H1 (cell line): ENCODE data around the gene MRAP. TPM values are rescaled to one million over a fixed set of nuclear protein-coding genes. Genes with fewer than 3 reads are reported as not detected.

Source experiments
- BRCA1 ChIP-seq: IDR thresholded peaks from 2 replicates; pipeline ENCODE4 v1.6.1; 2012; ENCODE audit warnings: low read depth, low read length, improper control_type of control experiment
- CEBPB ChIP-seq: IDR thresholded peaks from 2 replicates; pipeline ENCODE4 v1.6.1; 2012; ENCODE audit warnings: low read depth, low read length
- CHD1 ChIP-seq: IDR thresholded peaks from 2 replicates; pipeline ENCODE4 v1.6.1; 2012; ENCODE audit warnings: low read depth, low read length, improper control_type of control experiment
- CTCF ChIP-seq, 3 experiments: IDR thresholded peaks; 1 replicate in 2 of 3; 2 replicates in 1 of 3; pipeline versions ENCODE4 v1.5.1 to v1.6.1; 2011; ENCODE audit warnings: low read length in 3 of 3, mild to moderate bottlenecking in 3 of 3, inconsistent platforms in 2 of 3, low read depth in 1 of 3, moderate library complexity in 1 of 3; ENCODE audit not compliant: insufficient read depth in 1 of 3; ENCODE audit errors: control extremely low read depth in 1 of 3
- EP300 ChIP-seq, 2 experiments: IDR thresholded peaks; 1 replicate in 1 of 2; 2 replicates in 1 of 2; pipeline ENCODE4 v1.6.1; 2011 to 2012; ENCODE audit warnings: low read depth in 2 of 2, low read length in 2 of 2, mild to moderate bottlenecking in 2 of 2, borderline replicate concordance in 1 of 2, inconsistent platforms in 1 of 2, moderate library complexity in 1 of 2
- EZH2 ChIP-seq: fragments of 200-600 bp; sonication (generic); IDR thresholded peaks from 2 replicates; pipeline ENCODE4 v1.7.1; 2012; ENCODE audit warnings: low read depth, mild to moderate bottlenecking, moderate library complexity, low read length, inconsistent platforms; ENCODE audit not compliant: severe bottlenecking
- GABPA ChIP-seq: IDR thresholded peaks from 2 replicates; pipeline ENCODE4 v1.6.1; 2011; ENCODE audit warnings: mild to moderate bottlenecking, low read length, moderate library complexity, borderline replicate concordance; ENCODE audit not compliant: insufficient read depth
- KDM1A ChIP-seq: fragments of 200-600, 300-600 bp; sonication (generic); IDR thresholded peaks from 2 replicates; pipeline ENCODE4 v1.7.1; 2016; ENCODE audit warnings: mild to moderate bottlenecking, low read length, borderline replicate concordance
- MAX ChIP-seq: IDR thresholded peaks from 2 replicates; pipeline ENCODE4 v1.6.1; 2012; ENCODE audit warnings: inconsistent platforms
- NRF1 ChIP-seq: IDR thresholded peaks from 2 replicates; pipeline ENCODE4 v1.6.1; 2011; ENCODE audit warnings: mild to moderate bottlenecking, low read depth, low read length, improper control_type of control experiment
- POLR2A ChIP-seq, 2 experiments: IDR thresholded peaks; 1 replicate in 1 of 2; 2 replicates in 1 of 2; pipeline ENCODE4 v1.6.1; 2011; ENCODE audit warnings: low read depth in 2 of 2, low read length in 2 of 2, mild to moderate bottlenecking in 2 of 2; ENCODE audit errors: control extremely low read depth in 1 of 2
- RAD21 ChIP-seq, 2 experiments: IDR thresholded peaks in 1 of 2; conservative IDR thresholded peaks in 1 of 2; 2 replicates each; pipeline ENCODE4 v1.6.1; 2011; ENCODE audit warnings: low read depth in 2 of 2, low read length in 2 of 2, improper control_type of control experiment in 1 of 2, inconsistent platforms in 1 of 2, mild to moderate bottlenecking in 1 of 2, moderate library complexity in 1 of 2
- RFX5 ChIP-seq: IDR thresholded peaks from 2 replicates; pipeline ENCODE4 v1.6.1; 2011; ENCODE audit warnings: low read depth, low read length, improper control_type of control experiment, borderline replicate concordance
- SIRT6 ChIP-seq: IDR thresholded peaks from one replicate; pipeline ENCODE4 v1.7.1; 2012; ENCODE audit warnings: low read length, inconsistent platforms
- SP2 ChIP-seq: IDR thresholded peaks from 2 replicates; pipeline ENCODE4 v1.6.1; 2012; ENCODE audit warnings: mild to moderate bottlenecking, low read length, inconsistent platforms
- SRF ChIP-seq: IDR thresholded peaks from 2 replicates; pipeline ENCODE4 v1.6.1; 2011; ENCODE audit warnings: mild to moderate bottlenecking, low read depth, low read length, moderate library complexity
- TAF1 ChIP-seq: IDR thresholded peaks from 2 replicates; pipeline ENCODE4 v1.6.1; 2011; ENCODE audit warnings: mild to moderate bottlenecking, low read depth, low read length
- TAF7 ChIP-seq: optimal IDR thresholded peaks from 2 replicates; pipeline ENCODE3; 2011; ENCODE audit warnings: low read depth, mild to moderate bottlenecking, inconsistent platforms, low read length, moderate library complexity, borderline replicate concordance
- USF2 ChIP-seq: IDR thresholded peaks from 2 replicates; pipeline ENCODE4 v1.6.1; 2011; ENCODE audit warnings: low read length, improper control_type of control experiment
- ZNF274 ChIP-seq: IDR thresholded peaks from 2 replicates; pipeline ENCODE4 v1.7.0; 2012; ENCODE audit warnings: low read length, borderline replicate concordance; ENCODE audit errors: extremely low read depth
- polyA plus RNA-seq, 7 experiments: library from polyadenylated mRNA; depleted of rRNA in 3 of 7; stranded (reverse) in 5 of 7; unstranded in 2 of 7; fragments of >200 nt in 5 of 7; fragments of 200-250 nt in 2 of 7; gene quantifications; 1 replicate in 5 of 7; 2 replicates in 1 of 7; 4 replicates in 1 of 7; pipeline versions ENCODE4 v1.2.1 to v1.2.3, GENCODE V29; 2011 to 2013; ENCODE audit warnings: missing spikeins in 2 of 7, mixed read lengths in 2 of 7
- total RNA-seq: library from RNA; stranded (reverse); fragmentation: NEBNext Ultra II Directional; extraction: Animal tissue kit (Norgen Biotek cat#: 25700); gene quantifications from 2 replicates; pipeline ENCODE4 v1.2.1, GENCODE V29; 2021

MRAP gene
- total and polyA plus RNA-seq, 2 of the 8 experiments (the other 6 are each of a cell fraction or from before 2014, with no cell fraction given): not detected

- no peak for TF ChIP-seq USF2
- no peak for TF ChIP-seq CHD1
- no peak for TF ChIP-seq BRCA1
- no peak for TF ChIP-seq RFX5
- TF ChIP-seq CTCF (IDR thresholded peaks at IDR 0.05; ENCODE audit: control extremely low read depth in 1 of 3, insufficient read depth in 1 of 3, low read depth in 1 of 3, low read length in 3 of 3): peak in 2 of 3 experiments; percentile 1 to 9; a peak in 1 of 4 replicates
- no peak for TF ChIP-seq EZH2
- TF ChIP-seq RAD21 (IDR thresholded peaks at IDR 0.05 in 1 of 2, conservative IDR thresholded peaks at IDR 0.05 in 1 of 2; ENCODE audit: low read depth in 2 of 2, low read length in 2 of 2): peak in 1 of 2 experiments; percentile 6; a peak in 1 of 4 replicates
- TF ChIP-seq SRF: no peak
- peak; percentile 67 for TF ChIP-seq MAX
- TF ChIP-seq POLR2A (IDR thresholded peaks at IDR 0.05; ENCODE audit: control extremely low read depth in 1 of 2, low read depth in 2 of 2, low read length in 2 of 2): peak in 1 of 2 experiments; percentile 67; a peak in 2 of 3 replicates
- TF ChIP-seq KDM1A: no peak
- TF ChIP-seq SIRT6: no peak
- no peak for TF ChIP-seq CEBPB
- no peak for TF ChIP-seq GABPA
- TF ChIP-seq SP2: no peak
- TF ChIP-seq EP300 (IDR thresholded peaks at IDR 0.05; ENCODE audit: borderline replicate concordance in 1 of 2, low read depth in 2 of 2, low read length in 2 of 2): no peak
- TF ChIP-seq TAF1: peak; percentile 67
- peak; percentile 52 for TF ChIP-seq TAF7
- no peak for TF ChIP-seq ZNF274
- TF ChIP-seq NRF1: peak; percentile 97
These were observed 19.9 kb upstream of the MRAP start, which contains the start of gene MIS18A (continued) for GRCh38 chr21:32278518-32279376.
